Calu3 (cell line): ENCODE data around the gene SRCIN1. TPM values are rescaled to one million over a fixed set of nuclear protein-coding genes. Genes with fewer than 3 reads are reported as not detected.

Source experiments
- BruUV-seq: library from RNA; stranded (reverse); fragments of 400-500 nt; replicated peaks from 2 replicates; lab custom pipeline; 2021; lab: Mats Ljungman, UMichigan
- CTCF ChIA-PET: fragments of 300-600 bp; sonication (Branson Sonifier 250); formaldehyde crosslinking; loops from one replicate; lab custom pipeline; 2022; ENCODE audit warnings: antibody characterized with exemption; lab: Charles Lee
- DNase-seq: peaks from one replicate; pipeline ENCODE4 v3.0.0; 2022
- H3K27ac Mint-ChIP-seq: one replicate; pipeline ENCODE4 v1.8.0; 2022; ENCODE audit warnings: mixed read lengths; ENCODE audit not compliant: unreplicated experiment
- H3K27me3 Mint-ChIP-seq: one replicate; pipeline ENCODE4 v1.8.0; 2022; ENCODE audit warnings: mixed read lengths; ENCODE audit not compliant: unreplicated experiment
- H3K36me3 Mint-ChIP-seq: one replicate; pipeline ENCODE4 v1.8.0; 2022; ENCODE audit warnings: mild to moderate bottlenecking, moderate library complexity, mixed read lengths; ENCODE audit not compliant: insufficient read depth, unreplicated experiment
- H3K4me1 Mint-ChIP-seq: one replicate; pipeline ENCODE4 v1.8.0; 2022; ENCODE audit warnings: mild to moderate bottlenecking, low read depth, mixed read lengths; ENCODE audit not compliant: unreplicated experiment
- H3K4me3 Mint-ChIP-seq: one replicate; pipeline ENCODE4 v1.8.0; 2022; ENCODE audit warnings: mild to moderate bottlenecking, low read depth, moderate library complexity, mixed read lengths; ENCODE audit not compliant: unreplicated experiment
- H3K9me3 Mint-ChIP-seq: one replicate; pipeline ENCODE4 v1.8.0; 2022; ENCODE audit warnings: low read depth, mixed read lengths; ENCODE audit not compliant: unreplicated experiment
- intact Hi-C: fragments of 100-400 bp; cut with micrococcal nuclease; formaldehyde crosslinking; loops from one replicate; pipeline ENCODE4 v1.10.0; 2022; ENCODE audit not compliant: unreplicated experiment
- total RNA-seq: library from RNA; stranded (reverse); gene quantifications from 2 replicates; pipeline ENCODE4 v1.2.3, GENCODE V29; 2022
- TF ChIP-seq, protein P1 (sequence below): fragments of 200-600 bp; IDR thresholded peaks from one replicate; pipeline ENCODE4 v1.8.0; 2022; ENCODE audit warnings: antibody characterized with exemption; ENCODE audit not compliant: unreplicated experiment

The SRCIN1 gene
- total RNA-seq, 1 experiment from 2014 or later, result 46.7 TPM

DNA sequence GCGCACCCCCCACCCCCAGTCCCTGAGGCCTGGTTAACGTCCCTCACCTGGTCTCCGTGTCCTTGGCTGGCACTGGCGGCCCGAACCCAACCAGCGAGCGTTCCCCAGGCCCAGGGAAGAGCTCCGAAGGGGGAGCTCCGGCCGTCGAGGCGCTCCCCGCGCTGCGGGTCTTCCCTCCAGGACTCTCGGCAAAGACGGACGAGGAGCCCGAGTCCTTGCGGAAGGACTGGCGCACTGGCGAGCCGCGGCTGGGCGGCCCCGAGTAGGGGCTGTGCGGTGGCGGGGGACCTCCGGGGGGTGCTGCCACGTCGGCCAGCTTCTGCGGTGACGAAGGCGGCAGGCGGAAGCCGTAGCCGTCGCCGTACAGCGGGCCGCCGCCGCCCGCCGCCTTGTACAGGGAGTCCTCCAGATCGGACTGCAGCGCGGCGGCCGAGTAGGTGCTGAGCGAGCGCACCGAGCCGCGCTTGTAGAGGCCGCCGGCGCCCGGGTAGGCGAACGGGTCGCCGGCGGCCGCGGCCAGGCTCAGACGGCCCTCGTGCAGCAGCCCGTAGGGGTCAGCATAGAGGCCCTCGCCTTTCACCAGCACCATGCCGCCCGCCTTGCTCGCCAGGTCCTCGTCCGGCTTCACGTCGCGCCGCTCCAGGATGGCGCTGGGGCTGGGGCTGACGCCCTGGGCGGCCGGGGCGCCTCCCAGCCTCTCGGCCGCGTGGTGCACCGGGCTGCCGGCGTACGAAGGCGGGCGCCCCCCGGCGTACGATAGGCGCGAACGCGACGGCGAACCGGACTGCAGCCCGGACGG, 44.1 kb downstream of the SRCIN1 start:
- H3K4me1 Mint-ChIP-seq, result peaks cover 35% of the 10 kb centered on the region
- no peaks in the 10 kb centered on the region for H3K9me3 Mint-ChIP-seq
- peaks cover 29% of the 10 kb centered on the region for H3K36me3 Mint-ChIP-seq
- CTCF ChIA-PET, result interaction anchor here (9.8 kb wide), 2 partner anchors 23 to 103 kb away, joined by 437 to 496 read pairs; no protein-coding TSS in a partner anchor
- intact Hi-C loops, result no loop called here
- no peak for DNase-seq
- H3K27ac Mint-ChIP-seq, result no peak overlapping the region
- H3K4me3 Mint-ChIP-seq, result no peak overlapping the region
- H3K27me3 Mint-ChIP-seq, result peaks cover 45% of the 10 kb centered on the region
- no TSS peak for BruUV-seq
- TF ChIP-seq, protein P1, sequence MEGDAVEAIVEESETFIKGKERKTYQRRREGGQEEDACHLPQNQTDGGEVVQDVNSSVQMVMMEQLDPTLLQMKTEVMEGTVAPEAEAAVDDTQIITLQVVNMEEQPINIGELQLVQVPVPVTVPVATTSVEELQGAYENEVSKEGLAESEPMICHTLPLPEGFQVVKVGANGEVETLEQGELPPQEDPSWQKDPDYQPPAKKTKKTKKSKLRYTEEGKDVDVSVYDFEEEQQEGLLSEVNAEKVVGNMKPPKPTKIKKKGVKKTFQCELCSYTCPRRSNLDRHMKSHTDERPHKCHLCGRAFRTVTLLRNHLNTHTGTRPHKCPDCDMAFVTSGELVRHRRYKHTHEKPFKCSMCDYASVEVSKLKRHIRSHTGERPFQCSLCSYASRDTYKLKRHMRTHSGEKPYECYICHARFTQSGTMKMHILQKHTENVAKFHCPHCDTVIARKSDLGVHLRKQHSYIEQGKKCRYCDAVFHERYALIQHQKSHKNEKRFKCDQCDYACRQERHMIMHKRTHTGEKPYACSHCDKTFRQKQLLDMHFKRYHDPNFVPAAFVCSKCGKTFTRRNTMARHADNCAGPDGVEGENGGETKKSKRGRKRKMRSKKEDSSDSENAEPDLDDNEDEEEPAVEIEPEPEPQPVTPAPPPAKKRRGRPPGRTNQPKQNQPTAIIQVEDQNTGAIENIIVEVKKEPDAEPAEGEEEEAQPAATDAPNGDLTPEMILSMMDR, result no peak

DNA sequence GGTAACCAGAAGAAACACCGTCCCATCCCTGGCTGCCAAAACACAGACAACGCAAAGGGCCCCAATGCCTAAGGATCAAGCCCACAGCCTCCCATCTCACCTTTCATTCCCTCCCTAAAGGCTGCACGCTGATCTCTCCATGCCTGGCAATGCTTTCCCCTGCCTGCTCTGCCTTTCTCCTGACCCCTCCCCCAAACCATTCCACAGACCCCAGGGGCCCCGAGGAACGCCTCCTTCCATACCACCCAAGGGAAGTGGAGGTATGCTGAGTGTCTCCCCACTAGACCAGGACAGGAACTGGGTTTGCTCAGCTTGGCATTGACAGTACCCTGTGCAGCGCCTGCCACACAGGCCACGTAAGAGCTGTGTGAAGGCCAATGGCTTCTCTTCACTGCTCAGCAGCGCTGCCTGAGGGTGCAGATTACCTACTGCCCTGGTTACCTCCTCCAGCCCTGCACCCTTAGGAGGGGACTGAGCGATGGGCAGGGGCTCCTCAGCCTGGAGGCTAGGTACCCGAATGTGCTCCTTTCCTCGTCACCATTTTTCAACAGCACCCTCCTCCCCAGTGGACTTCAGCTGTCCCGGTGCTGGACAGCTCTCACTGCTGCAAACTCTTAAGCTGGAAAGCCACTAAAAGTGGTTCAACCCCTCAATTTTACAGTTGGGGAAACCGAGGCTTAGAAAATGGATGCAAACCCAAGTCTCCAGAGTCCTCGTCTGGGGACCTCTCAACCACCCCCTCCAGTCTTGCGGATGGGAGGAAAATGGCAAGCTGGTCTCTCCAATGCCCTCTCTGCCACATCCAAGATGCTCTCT, 45.0 kb downstream of the SRCIN1 start:
- TF ChIP-seq, protein P1, result no peak
- peaks cover 36% of the 10 kb centered on the region for H3K27me3 Mint-ChIP-seq
- peak overlapping the region; percentile 5 for H3K4me3 Mint-ChIP-seq
- BruUV-seq, result no TSS peak
- no peak overlapping the region for H3K27ac Mint-ChIP-seq
- H3K4me1 Mint-ChIP-seq, result peaks cover 43% of the 10 kb centered on the region
- intact Hi-C loops, result no loop called here
- CTCF ChIA-PET, result interaction anchor here (2.8 to 9.8 kb wide), 6 partner anchors 15 to 104 kb away, joined by 26 to 496 read pairs (median 84); partner anchors contain the start of gene SRCIN1
- DNase-seq, result no peak
- H3K36me3 Mint-ChIP-seq, result peaks cover 35% of the 10 kb centered on the region
- H3K9me3 Mint-ChIP-seq, result no peaks in the 10 kb centered on the region

DNA sequence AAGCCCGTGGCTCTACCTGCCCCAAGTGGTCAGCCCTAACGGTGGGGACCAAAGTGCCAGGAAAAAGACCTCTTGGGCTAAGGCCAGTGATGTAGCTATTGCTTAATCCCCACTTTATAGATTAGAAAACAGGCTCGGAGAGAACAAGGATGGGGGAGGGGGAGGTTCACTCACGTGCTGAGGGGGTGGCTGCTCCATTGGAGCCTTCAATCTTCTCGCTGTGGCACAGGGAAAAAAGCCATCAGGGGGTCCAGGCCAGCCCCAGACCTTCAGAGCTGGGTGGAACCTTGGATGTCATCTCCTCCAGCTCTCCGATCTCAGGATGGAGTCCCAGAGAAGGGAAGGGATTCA, 45.9 kb downstream of the SRCIN1 start:
- CTCF ChIA-PET, result interaction anchor here (0.5 to 9.8 kb wide), 26 partner anchors 7 to 1103 kb away, joined by 3 to 496 read pairs (median 12); partner anchors contain the start of genes EPOP and SRCIN1
- DNase-seq, result no peak
- Mint-ChIP-seq H3K4me3 (peak overlapping the region; percentile 78), H3K9me3 (no peaks in the 10 kb centered on the region), H3K4me1 (peaks cover 43% of the 10 kb centered on the region), H3K27ac (no peak overlapping the region), H3K36me3 (peaks cover 35% of the 10 kb centered on the region), H3K27me3 (peaks cover 27% of the 10 kb centered on the region)
- TF ChIP-seq, protein P1, result no peak
- TSS peak; percentile 26 for BruUV-seq
- intact Hi-C loops, result no loop called here

DNA sequence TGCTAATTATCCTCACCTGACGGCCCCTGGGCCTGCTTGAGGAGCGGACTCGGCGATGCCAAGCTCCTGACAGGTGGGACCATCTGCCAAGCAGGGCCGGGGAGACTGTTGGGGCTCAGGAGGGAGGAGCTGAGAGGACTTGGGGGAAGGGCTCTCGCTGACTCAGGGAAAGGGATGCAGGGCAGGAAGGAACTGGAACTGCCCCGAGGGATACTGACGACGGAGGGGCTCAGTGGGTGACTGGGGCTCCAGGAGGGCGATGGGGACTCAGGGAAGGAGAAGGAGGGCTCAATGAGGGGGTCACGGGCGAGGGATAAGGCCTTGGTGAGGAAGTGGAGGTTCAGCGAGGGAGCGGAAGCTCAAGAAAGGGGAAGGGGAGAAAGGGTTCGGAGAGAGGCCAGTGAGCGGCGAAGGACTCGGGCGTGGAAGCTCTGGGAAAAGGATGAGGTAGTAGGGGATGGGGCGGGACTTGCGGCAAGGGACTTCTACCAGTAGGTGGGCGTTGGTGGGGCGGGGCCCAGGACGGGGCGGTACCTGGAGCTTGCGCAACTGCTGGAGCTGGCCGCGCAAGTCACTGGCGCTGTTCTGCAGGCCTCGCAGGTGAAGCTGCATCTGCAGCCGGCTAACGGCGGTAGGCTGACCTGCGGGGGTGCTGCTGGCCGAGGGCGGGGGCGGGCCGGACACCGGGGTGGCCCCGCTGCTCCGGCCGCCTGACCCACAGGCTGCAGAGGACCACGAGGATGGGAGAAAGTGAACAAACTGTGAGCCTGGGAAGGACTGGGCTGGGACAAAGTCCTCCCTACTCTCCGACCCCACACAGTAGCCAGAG, 46.5 kb downstream of the SRCIN1 start:
- Mint-ChIP-seq H3K9me3 (no peaks in the 10 kb centered on the region), H3K36me3 (peaks cover 35% of the 10 kb centered on the region), H3K27ac (peak overlapping the region; percentile 52), H3K4me3 (peak overlapping the region; percentile 78), H3K27me3 (peaks cover 21% of the 10 kb centered on the region), H3K4me1 (peaks cover 43% of the 10 kb centered on the region)
- CTCF ChIA-PET, result interaction anchor here (0.5 to 9.8 kb wide), 39 partner anchors 8 to 1680 kb away, joined by 3 to 496 read pairs (median 8); partner anchors contain the start of genes EPOP, MLLT6, MSL1 and SRCIN1
- TSS peak; percentile 48 for BruUV-seq
- DNase-seq, result peak; percentile 100
- intact Hi-C loops, result no loop called here
- TF ChIP-seq, protein P1, result no peak
